ENCODE results near the gene RAD51AP2. TPM values are rescaled to one million over a fixed set of nuclear protein-coding genes. Genes with fewer than 3 reads are reported as not detected.

RAD51AP2 gene
- total and polyA plus RNA-seq, 2 of the 8 experiments (the other 6 are each of a cell fraction or from before 2014, with no cell fraction given), result 0.02 to 0.20 TPM

- peak overlapping the region; percentile 39 to 75 (median 64) for H3K4me3 ChIP-seq (ENCODE audit: extremely low read depth in 1 of 4, insufficient read depth in 2 of 4, low read depth in 3 of 4, low read length in 4 of 4)
- no peak overlapping the region for H3K27ac ChIP-seq (ENCODE audit: low read depth, low read length)
- no peak overlapping the region for H4K8ac ChIP-seq (ENCODE audit: extremely low read depth, insufficient read depth, low read length)
- no peak overlapping the region for H3K14ac ChIP-seq (ENCODE audit: insufficient read length)
- no peaks in the 10 kb centered on the region for H3K9me3 ChIP-seq (ENCODE audit: insufficient read depth in 2 of 2, low read depth in 1 of 2, low read length in 1 of 2)
- H3K36me3 ChIP-seq (ENCODE audit: control insufficient read depth in 2 of 4, insufficient read depth in 4 of 4, low read length in 3 of 4), result no peaks in the 10 kb centered on the region
- H3K23ac ChIP-seq (ENCODE audit: insufficient read length), result no peak overlapping the region
- 41% methylated on average over 8 of the region's 8 CpGs; no CpG with 5 or more reads in 1 of the 2 experiments for WGBS, 2 experiments (ENCODE audit: extremely low coverage in 1 of 2, insufficient coverage in 1 of 2, insufficient read length in 1 of 2, insufficient replicate concordance in 2 of 2, low coverage in 1 of 2, low lambda C conversion rate in 2 of 2, missing lambda C conversion rate in 1 of 2)
- H4K20me1 ChIP-seq (replicated peaks in 1 of 2; ENCODE audit: control insufficient read depth in 1 of 2, insufficient read depth in 2 of 2, low read length in 2 of 2), result no peaks in the 10 kb centered on the region
- no peak overlapping the region for H2BK15ac ChIP-seq (ENCODE audit: low read length)
- H2AFZ ChIP-seq (ENCODE audit: low read length), result peak overlapping the region; percentile 60; the same call in 1 of the 2 replicates
- no peak overlapping the region for H3K4ac ChIP-seq (replicated peaks; ENCODE audit: insufficient read length, low read depth, low read length)
- no peak overlapping the region for H3K56ac ChIP-seq (replicated peaks; ENCODE audit: insufficient read length, low read depth, low read length)
- no peak for FAIRE-seq
- no peak overlapping the region for H2BK20ac ChIP-seq (ENCODE audit: low read length)
- H2BK120ac ChIP-seq (replicated peaks; ENCODE audit: low read depth, low read length), result no peak overlapping the region
- H2BK5ac ChIP-seq (ENCODE audit: low read depth, low read length), result no peak overlapping the region
- ChIA-PET CTCF (ENCODE audit: partially characterized antibody) (interaction anchor here (0.7 kb wide), 1 partner anchor 17 kb away, joined by 3 read pairs; no protein-coding TSS in a partner anchor), POLR2A (ENCODE audit: partially characterized antibody) (interaction anchor here (0.5 to 1.6 kb wide), 5 partner anchors 9 to 939 kb away, joined by 3 to 11 read pairs (median 4); partner anchors contain the start of gene VSNL1)
- no peak overlapping the region for H4K91ac ChIP-seq (replicated peaks; ENCODE audit: insufficient read length, low read length)
- no peak overlapping the region for H2AK5ac ChIP-seq (ENCODE audit: low read depth, low read length)
- H4K5ac ChIP-seq (ENCODE audit: insufficient read length, low read depth, low read length), result no peak overlapping the region
- no peak for DNase-seq (ENCODE audit: low read depth in 1 of 2, low spot score in 2 of 2)
- no peak overlapping the region for H2BK12ac ChIP-seq (ENCODE audit: low read depth, low read length)
- H3K9ac ChIP-seq (replicated peaks in 1 of 4; ENCODE audit: extremely low read depth in 1 of 4, low read depth in 3 of 4, low read length in 3 of 4), result peak overlapping the region in 2 of 4 experiments; percentile 26 to 42; a peak in 4 of 7 replicates
- TF ChIP-seq SIX5 (IDR thresholded peaks at IDR 0.05; ENCODE audit: low read depth, low read length) (no peak), HDAC6 (IDR thresholded peaks at IDR 0.05; ENCODE audit: low read depth, low read length) (no peak), MAX (IDR thresholded peaks at IDR 0.05) (no peak), SP1 (IDR thresholded peaks at IDR 0.05; ENCODE audit: low read depth, low read length) (no peak), RBBP5 (IDR thresholded peaks at IDR 0.05; ENCODE audit: borderline replicate concordance, low read depth, low read length) (no peak), TAF7 (optimal IDR thresholded peaks at IDR 0.05; ENCODE audit: borderline replicate concordance, low read depth, low read length) (no peak), JUN (IDR thresholded peaks at IDR 0.05; ENCODE audit: low read depth, low read length) (no peak), GTF2F1 (IDR thresholded peaks at IDR 0.05; ENCODE audit: borderline replicate concordance, low read depth, low read length) (no peak)
- H3K79me2 ChIP-seq (ENCODE audit: control insufficient read depth in 1 of 2, insufficient read depth in 2 of 2, low read length in 2 of 2), result no peaks in the 10 kb centered on the region
- H3K23me2 ChIP-seq (ENCODE audit: low read depth, low read length), result no peaks in the 10 kb centered on the region
- H3K4me2 ChIP-seq (ENCODE audit: insufficient read depth in 1 of 2, low read depth in 2 of 2, low read length in 2 of 2), result peak overlapping the region; percentile 77 to 85
- H3K18ac ChIP-seq (ENCODE audit: extremely low read depth, low read length), result no peak overlapping the region; the same call in 1 of the 2 replicates
- H3K4me1 ChIP-seq (replicated peaks in 1 of 4; ENCODE audit: control insufficient read depth in 3 of 4, insufficient read depth in 4 of 4, low read length in 3 of 4), result peaks cover 0 to 4% (median 1%) of the 10 kb centered on the region in 4 experiments; a peak in 3 of 7 replicates
- H3K27me3 ChIP-seq (replicated peaks in 1 of 4; ENCODE audit: control insufficient read depth in 3 of 4, extremely low read depth in 1 of 4, insufficient read depth in 3 of 4, low read length in 3 of 4), result peaks cover 0 to 2% (median 0%) of the 10 kb centered on the region in 4 experiments; a peak in 1 of 7 replicates
- H3K79me1 ChIP-seq (ENCODE audit: low read depth, low read length), result no peaks in the 10 kb centered on the region
Measured at GRCh38 chr2:17517481-17518211, 594 bp downstream of the RAD51AP2 start.

All from H1 (cell line).